Measurements from ENCODE around the gene MKNK1.
A peak's percentile ranks its signal among the peaks of the same experiment; 100 is the strongest.

- TF ChIP-seq CTCF (conservative IDR thresholded peaks at IDR 0.05 in 1 of 2, IDR thresholded peaks at IDR 0.05 in 1 of 2; ENCODE audit: extremely low read depth in 1 of 2, insufficient read depth in 1 of 2, low read depth in 1 of 2, low read length in 2 of 2) (peak in 1 of 2 donors; percentile 17), EZH2 (IDR thresholded peaks at IDR 0.05; ENCODE audit: borderline replicate concordance, low read length) (no peak)
These were observed at the start of gene MKNK1 for GRCh38 chr1:46603858-46604549.

All from mammary epithelial cell (primary cell).